ENCODE results near the gene LANCL3. TPM values are rescaled to one million over a fixed set of nuclear protein-coding genes. Genes with fewer than 3 reads are reported as not detected.

The LANCL3 gene
- total RNA-seq, 1 donor from 2014 or later = 0.02 TPM

DNA sequence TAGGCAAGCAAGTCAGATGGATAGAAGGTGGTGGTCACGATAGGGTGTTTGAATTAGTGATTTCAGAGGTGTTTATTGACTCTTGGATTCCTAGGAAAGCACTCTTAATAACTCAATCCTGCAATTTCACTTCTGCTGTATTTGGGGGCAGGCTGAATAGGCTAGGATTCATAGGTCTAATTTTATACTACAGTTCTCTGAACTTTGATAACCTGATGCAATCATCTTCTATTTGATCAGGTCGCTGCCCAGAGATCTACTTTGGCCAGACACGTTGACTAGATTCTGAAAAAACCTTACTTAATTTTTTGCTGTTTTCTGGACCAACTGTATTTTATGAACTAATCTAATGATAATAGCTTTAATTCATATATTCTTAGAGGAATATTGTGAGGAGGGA lies 140.5 kb downstream of the LANCL3 start:
- Mint-ChIP-seq H3K4me1 (no peaks in the 10 kb centered on the region), H3K27me3 (ENCODE audit: insufficient read depth, low read depth) (no peaks in the 10 kb centered on the region), H3K9me3 (peaks cover 9% of the 10 kb centered on the region), H3K4me3 (no peak overlapping the region), H3K27ac (no peak overlapping the region), H3K36me3 (no peaks in the 10 kb centered on the region)
- no peaks in the 10 kb centered on the region for H3K4me1 ChIP-seq
- TF ChIP-seq, protein P1, sequence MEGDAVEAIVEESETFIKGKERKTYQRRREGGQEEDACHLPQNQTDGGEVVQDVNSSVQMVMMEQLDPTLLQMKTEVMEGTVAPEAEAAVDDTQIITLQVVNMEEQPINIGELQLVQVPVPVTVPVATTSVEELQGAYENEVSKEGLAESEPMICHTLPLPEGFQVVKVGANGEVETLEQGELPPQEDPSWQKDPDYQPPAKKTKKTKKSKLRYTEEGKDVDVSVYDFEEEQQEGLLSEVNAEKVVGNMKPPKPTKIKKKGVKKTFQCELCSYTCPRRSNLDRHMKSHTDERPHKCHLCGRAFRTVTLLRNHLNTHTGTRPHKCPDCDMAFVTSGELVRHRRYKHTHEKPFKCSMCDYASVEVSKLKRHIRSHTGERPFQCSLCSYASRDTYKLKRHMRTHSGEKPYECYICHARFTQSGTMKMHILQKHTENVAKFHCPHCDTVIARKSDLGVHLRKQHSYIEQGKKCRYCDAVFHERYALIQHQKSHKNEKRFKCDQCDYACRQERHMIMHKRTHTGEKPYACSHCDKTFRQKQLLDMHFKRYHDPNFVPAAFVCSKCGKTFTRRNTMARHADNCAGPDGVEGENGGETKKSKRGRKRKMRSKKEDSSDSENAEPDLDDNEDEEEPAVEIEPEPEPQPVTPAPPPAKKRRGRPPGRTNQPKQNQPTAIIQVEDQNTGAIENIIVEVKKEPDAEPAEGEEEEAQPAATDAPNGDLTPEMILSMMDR (IDR thresholded peaks at IDR 0.05) = no peak
- TF ChIP-seq EZH2 (IDR thresholded peaks at IDR 0.05) = no peak
- no peak for TF ChIP-seq EZH2phosphoT487 (IDR thresholded peaks at IDR 0.05)
- no peak for DNase-seq (ENCODE audit: low spot score)
- H3K4me3 ChIP-seq = no peak overlapping the region
- no peak overlapping the region for H3K4me2 ChIP-seq
- H3K9me3 ChIP-seq (ENCODE audit: low read depth) = no peaks in the 10 kb centered on the region
- no peaks in the 10 kb centered on the region for H3K27me3 ChIP-seq
- H3K27ac ChIP-seq = no peak overlapping the region
- no peak overlapping the region for H3K9ac ChIP-seq
- no peaks in the 10 kb centered on the region for H3K79me2 ChIP-seq (ENCODE audit: low read depth)
- no peaks in the 10 kb centered on the region for H3F3A ChIP-seq (ENCODE audit: low read depth)
- H4K20me1 ChIP-seq (ENCODE audit: low read depth) = no peaks in the 10 kb centered on the region
- no peaks in the 10 kb centered on the region for H3K36me3 ChIP-seq
- no peak overlapping the region for H2AFZ ChIP-seq (replicated peaks)

DNA sequence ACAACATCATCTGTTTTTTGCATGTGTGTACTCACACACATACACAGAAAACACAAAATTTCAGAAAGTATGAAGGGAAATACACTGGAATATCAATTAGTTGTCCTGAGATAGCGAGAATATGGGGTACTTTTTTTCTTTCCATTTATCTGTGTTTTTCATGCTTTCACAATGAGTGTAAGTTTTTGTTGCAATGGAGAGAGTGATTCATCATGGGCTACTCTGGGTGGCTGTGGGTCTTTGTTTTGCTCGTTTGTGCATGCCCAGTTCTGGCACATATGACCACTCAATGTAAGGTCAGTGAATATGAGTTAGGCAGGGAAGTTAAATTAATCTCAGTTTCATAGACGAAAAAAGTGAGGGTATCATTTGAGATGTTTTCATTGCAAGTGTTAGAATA lies 141.0 kb downstream of the LANCL3 start:
- H3K9me3 ChIP-seq (ENCODE audit: low read depth) = no peaks in the 10 kb centered on the region
- H3K4me3 ChIP-seq = no peak overlapping the region
- no peaks in the 10 kb centered on the region for H3K36me3 Mint-ChIP-seq
- TF ChIP-seq EZH2 (IDR thresholded peaks at IDR 0.05) = no peak
- no peaks in the 10 kb centered on the region for H3K4me1 ChIP-seq
- no peaks in the 10 kb centered on the region for H3K79me2 ChIP-seq (ENCODE audit: low read depth)
- H3K9ac ChIP-seq = no peak overlapping the region
- peaks cover 9% of the 10 kb centered on the region for H3K9me3 Mint-ChIP-seq
- no peak overlapping the region for H3K27ac ChIP-seq
- H3K27me3 Mint-ChIP-seq (ENCODE audit: insufficient read depth, low read depth) = no peaks in the 10 kb centered on the region
- no peak for DNase-seq (ENCODE audit: low spot score)
- no peaks in the 10 kb centered on the region for H3K4me1 Mint-ChIP-seq
- H2AFZ ChIP-seq (replicated peaks) = no peak overlapping the region
- no peaks in the 10 kb centered on the region for H4K20me1 ChIP-seq (ENCODE audit: low read depth)
- H3K4me2 ChIP-seq = no peak overlapping the region
- H3K27me3 ChIP-seq = no peaks in the 10 kb centered on the region
- H3K36me3 ChIP-seq = no peaks in the 10 kb centered on the region
- H3K27ac Mint-ChIP-seq = no peak overlapping the region
- no peaks in the 10 kb centered on the region for H3F3A ChIP-seq (ENCODE audit: low read depth)
- no peak overlapping the region for H3K4me3 Mint-ChIP-seq

DNA sequence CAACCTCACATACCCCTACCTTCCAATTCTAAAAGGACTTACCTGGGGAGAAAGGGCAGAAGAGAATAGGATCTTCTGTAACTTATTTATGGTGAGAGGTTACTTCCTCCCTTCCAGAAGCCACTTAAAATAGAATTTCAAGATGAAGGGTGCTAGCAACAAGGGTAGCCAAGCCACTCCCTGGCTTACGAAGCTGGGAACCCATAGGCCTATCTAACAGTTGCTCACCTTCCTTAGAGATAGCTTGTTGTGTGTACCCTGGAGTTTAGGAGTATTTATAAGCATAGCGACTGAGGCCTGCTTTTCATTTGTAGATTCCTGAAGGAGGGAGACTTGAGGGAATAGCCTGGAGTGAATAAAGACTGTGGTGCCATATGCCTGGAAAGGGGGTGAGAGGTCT lies 143.0 kb downstream of the LANCL3 start:
- no peak overlapping the region for H2AFZ ChIP-seq (replicated peaks)
- Mint-ChIP-seq H3K27me3 (ENCODE audit: insufficient read depth, low read depth) (no peaks in the 10 kb centered on the region), H3K4me1 (no peaks in the 10 kb centered on the region), H3K27ac (no peak overlapping the region), H3K36me3 (no peaks in the 10 kb centered on the region), H3K9me3 (no peaks in the 10 kb centered on the region), H3K4me3 (no peak overlapping the region)
- H3K4me3 ChIP-seq = no peak overlapping the region
- no peaks in the 10 kb centered on the region for H3F3A ChIP-seq (ENCODE audit: low read depth)
- no peaks in the 10 kb centered on the region for H3K4me1 ChIP-seq
- H3K36me3 ChIP-seq = no peaks in the 10 kb centered on the region
- no peak for DNase-seq (ENCODE audit: low spot score)
- H3K9me3 ChIP-seq (ENCODE audit: low read depth) = peaks cover 4% of the 10 kb centered on the region
- no peak overlapping the region for H3K27ac ChIP-seq
- no peak overlapping the region for H3K4me2 ChIP-seq
- TF ChIP-seq EZH2phosphoT487 (IDR thresholded peaks at IDR 0.05) = no peak
- TF ChIP-seq, protein P1 (IDR thresholded peaks at IDR 0.05) = no peak
- no peak for TF ChIP-seq EZH2 (IDR thresholded peaks at IDR 0.05)
- no peaks in the 10 kb centered on the region for H4K20me1 ChIP-seq (ENCODE audit: low read depth)
- no peaks in the 10 kb centered on the region for H3K27me3 ChIP-seq
- H3K9ac ChIP-seq = no peak overlapping the region
- H3K79me2 ChIP-seq (ENCODE audit: low read depth) = no peaks in the 10 kb centered on the region

DNA sequence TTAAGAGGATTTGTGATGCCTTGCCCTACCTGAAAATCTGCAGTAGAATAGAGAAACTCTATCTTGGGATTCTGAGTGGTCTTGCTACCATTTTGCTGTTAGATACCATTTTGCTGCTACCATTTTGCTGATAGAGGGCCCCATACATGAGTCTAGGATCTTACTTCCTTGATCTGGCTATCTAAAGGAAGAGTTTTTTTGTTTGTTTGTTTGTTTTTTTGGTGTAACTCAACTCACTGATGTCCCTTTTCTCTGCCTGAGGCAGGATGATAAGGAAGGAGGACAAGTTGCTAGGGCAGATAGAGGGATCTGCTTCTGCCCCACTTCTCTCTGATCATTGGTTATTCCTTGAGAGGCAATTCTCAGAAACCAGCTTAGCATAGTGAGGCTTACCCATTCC lies 145.1 kb downstream of the LANCL3 start:
- no peaks in the 10 kb centered on the region for H3K36me3 ChIP-seq
- H3K27ac ChIP-seq = no peak overlapping the region
- H3K9ac ChIP-seq = no peak overlapping the region
- DNase-seq (ENCODE audit: low spot score) = no peak
- TF ChIP-seq EZH2 (IDR thresholded peaks at IDR 0.05) = no peak
- TF ChIP-seq, protein P1 (IDR thresholded peaks at IDR 0.05) = no peak
- no peak for TF ChIP-seq EZH2phosphoT487 (IDR thresholded peaks at IDR 0.05)
- H3K4me3 ChIP-seq = no peak overlapping the region
- H3F3A ChIP-seq (ENCODE audit: low read depth) = no peaks in the 10 kb centered on the region
- H4K20me1 ChIP-seq (ENCODE audit: low read depth) = no peaks in the 10 kb centered on the region
- H3K4me1 ChIP-seq = no peaks in the 10 kb centered on the region
- Mint-ChIP-seq H3K27ac (no peak overlapping the region), H3K4me1 (no peaks in the 10 kb centered on the region), H3K36me3 (no peaks in the 10 kb centered on the region), H3K4me3 (no peak overlapping the region), H3K27me3 (ENCODE audit: insufficient read depth, low read depth) (no peaks in the 10 kb centered on the region), H3K9me3 (no peaks in the 10 kb centered on the region)
- peaks cover 4% of the 10 kb centered on the region for H3K9me3 ChIP-seq (ENCODE audit: low read depth)
- H3K4me2 ChIP-seq = no peak overlapping the region
- no peaks in the 10 kb centered on the region for H3K79me2 ChIP-seq (ENCODE audit: low read depth)
- H3K27me3 ChIP-seq = no peaks in the 10 kb centered on the region
- H2AFZ ChIP-seq (replicated peaks) = no peak overlapping the region

Data from neural progenitor cell (in vitro differentiated cells).